GM12878 (cell line): ENCODE measurements around the gene ARL9. TPM values are rescaled to one million over a fixed set of nuclear protein-coding genes. Genes with fewer than 3 reads are reported as not detected.

Source experiments
- ATAC-seq: fragments of 200-7000 bp; cut with Tn5 transposase; 3 replicates; pipeline ENCODE4 v1.9.1; 2020; ENCODE audit warnings: mild to moderate bottlenecking, moderate library complexity
- BruUV-seq: library from RNA; stranded (reverse); fragments of 400-500 nt; replicated peaks from 2 replicates; lab custom pipeline; 2021; lab: Mats Ljungman, UMichigan
- CTCF ChIA-PET: fragments of 300-600 bp; sonication (Branson Sonifier 250); formaldehyde crosslinking; extraction: SDS; loops from one replicate; lab custom pipeline; 2021; ENCODE audit warnings: inconsistent platforms; lab: Yijun Ruan, JAX
- POLR2A ChIA-PET: fragments of 350-600 bp; formaldehyde crosslinking; extraction: SDS; loops from one replicate; lab custom pipeline; 2021; ENCODE audit warnings: inconsistent platforms; lab: Charles Lee
- RAD21 ChIA-PET: fragments of 300-600 bp; sonication (Branson Sonifier 250); formaldehyde crosslinking; loops from one replicate; lab custom pipeline; 2023; ENCODE audit warnings: antibody characterized with exemption; ENCODE audit not compliant: unreplicated experiment; lab: Charles Lee
- SMC1A ChIA-PET: fragments of 300-600 bp; sonication (Branson Sonifier 250); formaldehyde crosslinking; loops from one replicate; lab custom pipeline; 2023; ENCODE audit not compliant: unreplicated experiment, uncharacterized antibody; lab: Charles Lee
- DNase-seq: peaks from one replicate; pipeline ENCODE4 v3.0.0-alpha.2; 2011; ENCODE audit warnings: low read depth, low spot score
- FAIRE-seq: peaks from 3 replicates; lab custom pipeline; 2011; peaks lifted over from hg19 to GRCh38; lab: Jason Lieb, UNC
- H2AFZ ChIP-seq: 2 replicates; pipeline ENCODE4 v1.6.0; 2011; ENCODE audit warnings: low read depth, low read length, control low read depth; ENCODE audit not compliant: control insufficient read depth
- H3K27ac ChIP-seq: 2 replicates; pipeline ENCODE4 v1.5.1; 2011; ENCODE audit warnings: control low read depth; ENCODE audit not compliant: control insufficient read depth, insufficient read depth
- H3K27me3 ChIP-seq, 2 experiments: replicated peaks in 1 of 2; 2 replicates each; pipeline versions ENCODE4 v1.6.0 to v1.6.1; 2011; ENCODE audit warnings: low read length in 1 of 2; ENCODE audit not compliant: control insufficient read depth in 2 of 2, insufficient read depth in 2 of 2
- H3K36me3 ChIP-seq, 2 experiments: 2 replicates each; pipeline ENCODE4 v1.5.1; 2011; ENCODE audit warnings: low read length in 1 of 2; ENCODE audit not compliant: control insufficient read depth in 2 of 2, insufficient read depth in 2 of 2
- H3K4me1 ChIP-seq: 2 replicates; pipeline ENCODE4 v1.6.1; 2011; ENCODE audit warnings: mild to moderate bottlenecking, low read length, moderate library complexity, mixed read lengths; ENCODE audit not compliant: control insufficient read depth, insufficient read depth
- H3K4me2 ChIP-seq: 2 replicates; pipeline ENCODE4 v1.6.0; 2011; ENCODE audit warnings: control low read depth; ENCODE audit not compliant: control insufficient read depth, insufficient read depth
- H3K4me3 ChIP-seq: fragments of 200-600 bp; sonication (generic); 2 replicates; pipeline ENCODE4 v1.5.1; 2016
- H3K79me2 ChIP-seq: 2 replicates; pipeline ENCODE4 v1.6.0; 2011; ENCODE audit warnings: low read length; ENCODE audit not compliant: control insufficient read depth, insufficient read depth
- H3K9ac ChIP-seq: 2 replicates; pipeline ENCODE4 v1.8.0; 2011; ENCODE audit warnings: low read length, control low read depth, mixed read lengths; ENCODE audit not compliant: control insufficient read depth, insufficient read depth
- H3K9me3 ChIP-seq: replicated peaks from 3 replicates; pipeline ENCODE4 v1.5.1; 2011; ENCODE audit warnings: mild to moderate bottlenecking, low read length; ENCODE audit not compliant: control insufficient read depth, insufficient read depth
- H4K20me1 ChIP-seq: 2 replicates; pipeline ENCODE4 v1.6.0; 2011; ENCODE audit not compliant: control insufficient read depth, insufficient read depth
- POLR2AphosphoS2 ChIP-seq: IDR thresholded peaks from 2 replicates; pipeline ENCODE4 v1.6.1; 2011; ENCODE audit warnings: low read depth, mild to moderate bottlenecking, low read length, improper control_type of control experiment, moderate library complexity
- WGBS: methylation state at CpG from one replicate; pipeline ENCODE4 v1.1.6; 2016; ENCODE audit warnings: low lambda C conversion rate; ENCODE audit not compliant: insufficient replicate concordance, insufficient coverage; ENCODE audit errors: missing lambda C conversion rate; 5-methylcytosine and 5-hydroxymethylcytosine counted together
- in situ Hi-C: fragments of 300-500 bp; cut with MboI; formaldehyde crosslinking; loops from 9 replicates; pipeline ENCODE4 v1.14.3; 2018; ENCODE audit warnings: mixed read lengths
- intact Hi-C: fragments of 100-400 bp; cut with micrococcal nuclease; formaldehyde crosslinking; loops from one replicate; pipeline ENCODE4 v1.14.2; 2022; ENCODE audit not compliant: unreplicated experiment
- polyA plus RNA-seq, 11 experiments: library from polyadenylated mRNA; depleted of rRNA in 4 of 11; unstranded in 6 of 11; stranded (reverse) in 5 of 11; fragments of >200 nt; fragmentation: Nextera tagmentation in 4 of 11; fragmentation: Illumina TruSeq in 1 of 11; extraction: Ambion mirVana in 4 of 11; extraction: Trizol in 1 of 11; gene quantifications; 1 replicate in 1 of 11; 2 replicates in 10 of 11; pipeline versions ENCODE4 v1.2.1 to v1.2.3, GENCODE V29; 2011 to 2016; ENCODE audit warnings: inconsistent platforms in 2 of 11, missing spikeins in 2 of 11, low read depth in 1 of 11
- total RNA-seq, 4 experiments: library from RNA; depleted of rRNA in 3 of 4; stranded (reverse); fragments of >200 nt in 3 of 4; fragmentation: Illumina TruSeq in 1 of 4; extraction: Trizol in 1 of 4; gene quantifications; 2 replicates each; pipeline versions ENCODE4 v1.2.1 to v1.2.3, GENCODE V29; 2013 to 2021
- TF ChIP-seq, protein P1 (sequence below): fragments of 450-650 bp; IDR thresholded peaks from 2 replicates; pipeline ENCODE4 v1.6.1; 2017; ENCODE audit warnings: mild to moderate bottlenecking, low read depth, inconsistent platforms; ENCODE audit not compliant: poor library complexity, severe bottlenecking

The ARL9 gene
- total and polyA plus RNA-seq, 10 of the 15 experiments (the other 5 are each of a cell fraction or from before 2014, with no cell fraction given): not detected

DNA sequence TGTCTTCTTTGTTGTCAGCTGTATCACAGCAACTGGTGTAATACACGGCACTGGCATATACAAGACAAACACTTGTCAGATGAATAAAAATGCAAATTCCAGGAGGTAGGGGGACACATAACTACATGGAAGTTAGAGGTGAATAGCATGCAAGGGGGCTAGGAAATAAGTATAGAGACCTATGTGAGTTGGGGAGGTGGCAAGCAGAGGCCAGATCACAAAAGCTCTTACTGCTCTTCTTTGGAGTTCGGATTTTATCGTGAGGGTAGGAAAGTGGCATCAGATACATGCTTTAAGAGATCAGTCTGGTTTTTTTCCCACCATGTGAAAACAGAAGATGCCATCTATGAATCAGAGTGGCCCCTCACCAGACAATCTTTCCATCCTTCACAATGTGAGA lies 41.0 kb upstream of the ARL9 start:
- H3K27me3 ChIP-seq: no peaks in the 10 kb centered on the region
- no peak overlapping the region for H2AFZ ChIP-seq
- peaks cover 7% of the 10 kb centered on the region; the same call in 1 of the 2 replicates for H3K4me1 ChIP-seq
- no peaks in the 10 kb centered on the region for H4K20me1 ChIP-seq
- TF ChIP-seq, protein P1, sequence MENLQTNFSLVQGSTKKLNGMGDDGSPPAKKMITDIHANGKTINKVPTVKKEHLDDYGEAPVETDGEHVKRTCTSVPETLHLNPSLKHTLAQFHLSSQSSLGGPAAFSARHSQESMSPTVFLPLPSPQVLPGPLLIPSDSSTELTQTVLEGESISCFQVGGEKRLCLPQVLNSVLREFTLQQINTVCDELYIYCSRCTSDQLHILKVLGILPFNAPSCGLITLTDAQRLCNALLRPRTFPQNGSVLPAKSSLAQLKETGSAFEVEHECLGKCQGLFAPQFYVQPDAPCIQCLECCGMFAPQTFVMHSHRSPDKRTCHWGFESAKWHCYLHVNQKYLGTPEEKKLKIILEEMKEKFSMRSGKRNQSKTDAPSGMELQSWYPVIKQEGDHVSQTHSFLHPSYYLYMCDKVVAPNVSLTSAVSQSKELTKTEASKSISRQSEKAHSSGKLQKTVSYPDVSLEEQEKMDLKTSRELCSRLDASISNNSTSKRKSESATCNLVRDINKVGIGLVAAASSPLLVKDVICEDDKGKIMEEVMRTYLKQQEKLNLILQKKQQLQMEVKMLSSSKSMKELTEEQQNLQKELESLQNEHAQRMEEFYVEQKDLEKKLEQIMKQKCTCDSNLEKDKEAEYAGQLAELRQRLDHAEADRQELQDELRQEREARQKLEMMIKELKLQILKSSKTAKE: no peak
- TF ChIP-seq POLR2AphosphoS2: peak; percentile 37; the same call in 1 of the 2 replicates
- TF ChIP-seq, all 136 proteins: peak for 1
- Histone ChIP-seq H3K9me3 (no peaks in the 10 kb centered on the region), H3K27ac (no peak overlapping the region), H3K4me2 (peak overlapping the region; percentile 38; the same call in 1 of the 2 replicates), H3K4me3 (no peak overlapping the region), H3K79me2 (peaks cover 52% of the 10 kb centered on the region), H3K36me3 (peaks cover 3 to 16% of the 10 kb centered on the region in 2 experiments), H3K9ac (no peak overlapping the region)
- CTCF ChIA-PET: interaction anchor here (0.9 to 1.4 kb wide), 3 partner anchors 18 to 372 kb away, joined by 3 to 5 read pairs (median 3); no protein-coding TSS in a partner anchor
- POLR2A ChIA-PET: interaction anchor here (0.6 to 1.3 kb wide), 3 partner anchors 25 to 464 kb away, joined by 3 to 4 read pairs (median 3); no protein-coding TSS in a partner anchor
- RAD21 ChIA-PET: interaction anchor here (2.6 kb wide), 1 partner anchor 26 kb away, joined by 8 read pairs; no protein-coding TSS in a partner anchor
- 100% methylated on average over 3 of the region's 3 CpGs for WGBS
- BruUV-seq: no TSS peak
- ATAC-seq: no peak
- no peak for DNase-seq
- in situ Hi-C loops (no loop called here), intact Hi-C loops (no loop called here)
- SMC1A ChIA-PET: interaction anchor here (2.2 to 3.2 kb wide), 3 partner anchors 13 to 25 kb away, joined by 8 to 19 read pairs (median 10); no protein-coding TSS in a partner anchor
- no peak for FAIRE-seq
